CD14-positive monocyte (primary cell): Measurements from ENCODE around the gene ODR4. TPM values are rescaled to one million over a fixed set of nuclear protein-coding genes. Genes with fewer than 3 reads are reported as not detected.

Experiments
- DNase-seq, 3 donors: peaks; one replicate each; pipeline ENCODE4 v3.0.0-alpha.2; 2011 to 2022
- H2AFZ ChIP-seq: 2 replicates; pipeline ENCODE4 v1.6.0; 2012; ENCODE audit warnings: mild to moderate bottlenecking, low read depth, low read length, inconsistent platforms; ENCODE audit not compliant: insufficient read depth, poor library complexity, severe bottlenecking
- H3K27ac ChIP-seq, 2 donors: 1 replicate in 1 of 2; 2 replicates in 1 of 2; pipeline ENCODE4 v1.5.1; 2012 to 2013; ENCODE audit warnings: low read length in 2 of 2, control low read depth in 1 of 2, inconsistent platforms in 1 of 2, low read depth in 1 of 2, mild to moderate bottlenecking in 1 of 2
- H3K27me3 ChIP-seq, 2 donors: one replicate each; pipeline versions ENCODE4 v1.6.0 to v1.6.1; 2011 to 2013; ENCODE audit warnings: low read length in 2 of 2; ENCODE audit not compliant: control insufficient read depth in 2 of 2, insufficient read depth in 2 of 2
- H3K36me3 ChIP-seq, 2 donors: replicated peaks in 1 of 2; 1 replicate in 1 of 2; 2 replicates in 1 of 2; pipeline versions ENCODE4 v1.5.1 to v1.6.1; 2012 to 2013; ENCODE audit warnings: low read length in 2 of 2, control low read depth in 1 of 2, inconsistent platforms in 1 of 2, mild to moderate bottlenecking in 1 of 2; ENCODE audit not compliant: insufficient read depth in 2 of 2, control insufficient read depth in 1 of 2
- H3K4me1 ChIP-seq, 2 donors: 1 replicate in 1 of 2; 2 replicates in 1 of 2; pipeline versions ENCODE4 v1.5.1 to v1.6.1; 2012 to 2013; ENCODE audit warnings: low read length in 2 of 2, control low read depth in 1 of 2, inconsistent platforms in 1 of 2, mild to moderate bottlenecking in 1 of 2, moderate library complexity in 1 of 2; ENCODE audit not compliant: insufficient read depth in 2 of 2, control insufficient read depth in 1 of 2
- H3K4me2 ChIP-seq: replicated peaks from 2 replicates; pipeline ENCODE3; 2012; ENCODE audit warnings: low read length, moderate library complexity, mild to moderate bottlenecking; ENCODE audit not compliant: poor library complexity, severe bottlenecking; ENCODE audit errors: extremely low read depth
- H3K4me3 ChIP-seq, 3 experiments: fragments of 200-600 bp in 1 of 3; sonication (generic) in 1 of 3; replicated peaks in 1 of 3; 1 replicate in 2 of 3; 2 replicates in 1 of 3; pipeline ENCODE4 v1.5.1; 2011 to 2013; ENCODE audit warnings: low read length in 3 of 3, mild to moderate bottlenecking in 3 of 3, control low read depth in 2 of 3, low read depth in 2 of 3, inconsistent platforms in 1 of 3, moderate library complexity in 1 of 3
- H3K79me2 ChIP-seq: 2 replicates; pipeline ENCODE4 v1.6.0; 2012; ENCODE audit warnings: mild to moderate bottlenecking, control low read depth, inconsistent platforms, low read length, moderate library complexity; ENCODE audit not compliant: insufficient read depth
- H3K9ac ChIP-seq: 2 replicates; pipeline ENCODE4 v1.6.0; 2017; ENCODE audit warnings: low read length, mild to moderate bottlenecking; ENCODE audit not compliant: insufficient read depth, poor library complexity, severe bottlenecking
- H3K9me3 ChIP-seq, 2 donors: replicated peaks in 1 of 2; 1 replicate in 1 of 2; 2 replicates in 1 of 2; pipeline versions ENCODE4 v1.5.1 to v1.6.1; 2012 to 2013; ENCODE audit warnings: low read length in 2 of 2, control low read depth in 1 of 2; ENCODE audit not compliant: control insufficient read depth in 1 of 2, insufficient read depth in 1 of 2
- H4K20me1 ChIP-seq: 2 replicates; pipeline ENCODE4 v1.6.0; 2012; ENCODE audit warnings: mild to moderate bottlenecking, low read length, control low read depth, moderate library complexity; ENCODE audit not compliant: insufficient read depth
- H3K27ac Mint-ChIP-seq, 7 donors: one replicate each; pipeline ENCODE4 v1.8.0; 2020; ENCODE audit warnings: mild to moderate bottlenecking in 7 of 7, mixed read lengths in 7 of 7, moderate library complexity in 6 of 7, inconsistent platforms in 2 of 7
- H3K27me3 Mint-ChIP-seq, 3 donors: one replicate each; pipeline ENCODE4 v1.8.0; 2021 to 2022; ENCODE audit warnings: low read depth in 3 of 3, mild to moderate bottlenecking in 3 of 3, mixed read lengths in 3 of 3, moderate library complexity in 3 of 3, inconsistent platforms in 1 of 3
- H3K36me3 Mint-ChIP-seq, 2 donors: one replicate each; pipeline ENCODE4 v1.8.0; 2020; ENCODE audit warnings: mixed read lengths in 2 of 2, inconsistent platforms in 1 of 2, mild to moderate bottlenecking in 1 of 2
- H3K4me1 Mint-ChIP-seq: one replicate; pipeline ENCODE4 v1.8.0; 2020; ENCODE audit warnings: mild to moderate bottlenecking, mixed read lengths
- H3K4me3 Mint-ChIP-seq, 2 donors: one replicate each; pipeline ENCODE4 v1.8.0; 2020; ENCODE audit warnings: mild to moderate bottlenecking in 2 of 2, mixed read lengths in 2 of 2, moderate library complexity in 1 of 2
- H3K9me3 Mint-ChIP-seq, 7 donors: one replicate each; pipeline ENCODE4 v1.8.0; 2020 to 2022; ENCODE audit warnings: mixed read lengths in 7 of 7, mild to moderate bottlenecking in 6 of 7, moderate library complexity in 6 of 7, inconsistent platforms in 2 of 7
- CTCF ChIP-seq: fragments of 200-600 bp; IDR thresholded peaks from one replicate; pipeline ENCODE4 v1.8.0; 2022; ENCODE audit warnings: antibody characterized with exemption, mild to moderate bottlenecking
- WGBS: methylation state at CpG from one replicate; pipeline ENCODE4 v1.1.5; 2013; ENCODE audit warnings: missing lambda C conversion rate; ENCODE audit not compliant: insufficient coverage; 5-methylcytosine and 5-hydroxymethylcytosine counted together
- intact Hi-C, 2 donors: fragments of 100-400 bp; cut with micrococcal nuclease; formaldehyde crosslinking; loops; one replicate each; pipeline versions ENCODE4 v1.15.0 to v1.15.1; 2023
- polyA plus RNA-seq, 3 donors: library from polyadenylated mRNA; depleted of rRNA in 1 of 3; unstranded in 2 of 3; stranded (reverse) in 1 of 3; fragments of 300-500 nt in 2 of 3; fragments of >200 nt in 1 of 3; fragmentation: Illumina TruSeq in 2 of 3; gene quantifications; 1 replicate in 2 of 3; 2 replicates in 1 of 3; pipeline ENCODE4 v1.2.3, GENCODE V29; 2012 to 2021

The ODR4 gene
- polyA plus RNA-seq, 3 donors: 6.4 to 10.1 (median 9.7) TPM

- no CpG with 5 or more reads among the region's 3 CpGs for WGBS
These were observed 11.2 kb downstream of the ODR4 start for GRCh38 chr1:186386725-186387383.

GRCh38 chr1:186390925-186391324 is 15.3 kb downstream of the ODR4 start:
- Mint-ChIP-seq H3K27me3 (no peaks in the 10 kb centered on the region), H3K9me3 (no peaks in the 10 kb centered on the region), H3K4me1 (no peaks in the 10 kb centered on the region), H3K36me3 (peaks cover 58 to 69% of the 10 kb centered on the region in 2 donors), H3K4me3 (no peak overlapping the region), H3K27ac (no peak overlapping the region)
- peaks cover 82 to 92% of the 10 kb centered on the region in 2 donors for H3K36me3 ChIP-seq
- H3K9ac ChIP-seq: no peak overlapping the region
- no peak for DNase-seq
- no peak overlapping the region for H3K4me2 ChIP-seq
- intact Hi-C loops: no loop called here
- H3K4me3 ChIP-seq: no peak overlapping the region
- no peaks in the 10 kb centered on the region for H3K9me3 ChIP-seq
- TF ChIP-seq CTCF: no peak
- no CpG with 5 or more reads among the region's 1 CpG for WGBS
- H2AFZ ChIP-seq: no peak overlapping the region
- H3K4me1 ChIP-seq: no peaks in the 10 kb centered on the region
- H3K27ac ChIP-seq: no peak overlapping the region
- H4K20me1 ChIP-seq: no peaks in the 10 kb centered on the region
- no peaks in the 10 kb centered on the region for H3K79me2 ChIP-seq
- H3K27me3 ChIP-seq: no peaks in the 10 kb centered on the region

More at GRCh38 chr1:186386725-186387383, 11.2 kb downstream of the ODR4 start:
- Histone ChIP-seq H3K4me2 (no peak overlapping the region), H3K4me1 (no peaks in the 10 kb centered on the region), H4K20me1 (no peaks in the 10 kb centered on the region), H3K9me3 (no peaks in the 10 kb centered on the region), H3K36me3 (peaks cover 90 to 91% of the 10 kb centered on the region in 2 donors), H2AFZ (no peak overlapping the region), H3K4me3 (no peak overlapping the region), H3K9ac (no peak overlapping the region), H3K27me3 (no peaks in the 10 kb centered on the region), H3K79me2 (no peaks in the 10 kb centered on the region), H3K27ac (no peak overlapping the region)
- Mint-ChIP-seq H3K9me3 (no peaks in the 10 kb centered on the region), H3K4me1 (no peaks in the 10 kb centered on the region), H3K4me3 (no peak overlapping the region), H3K27me3 (no peaks in the 10 kb centered on the region), H3K36me3 (peaks cover 58 to 65% of the 10 kb centered on the region in 2 donors), H3K27ac (no peak overlapping the region)
- no peak for TF ChIP-seq CTCF
- intact Hi-C loops: no loop called here
- DNase-seq: no peak
